H1 (cell line): ENCODE data around the gene SLC22A23. TPM values are rescaled to one million over a fixed set of nuclear protein-coding genes. Genes with fewer than 3 reads are reported as not detected.

ENCODE experiments used
- CBX5 ChIP-seq: fragments of 300-800, 300-1000 bp; sonication (generic); IDR thresholded peaks from 2 replicates; pipeline ENCODE4 v1.7.1; 2016; ENCODE audit warnings: antibody characterized with exemption, low read length, low read depth
- CEBPB ChIP-seq: IDR thresholded peaks from 2 replicates; pipeline ENCODE4 v1.6.1; 2012; ENCODE audit warnings: low read depth, low read length
- CREB1 ChIP-seq: IDR thresholded peaks from 2 replicates; pipeline ENCODE4 v1.6.1; 2012; ENCODE audit warnings: inconsistent platforms
- EZH2 ChIP-seq: fragments of 200-600 bp; sonication (generic); IDR thresholded peaks from 2 replicates; pipeline ENCODE4 v1.7.1; 2012; ENCODE audit warnings: low read depth, mild to moderate bottlenecking, moderate library complexity, low read length, inconsistent platforms; ENCODE audit not compliant: severe bottlenecking
- GTF2F1 ChIP-seq: IDR thresholded peaks from 2 replicates; pipeline ENCODE4 v1.6.1; 2012; ENCODE audit warnings: low read depth, low read length, improper control_type of control experiment, borderline replicate concordance
- NANOG ChIP-seq: IDR thresholded peaks from 2 replicates; pipeline ENCODE4 v1.6.1; 2011; ENCODE audit warnings: low read length, low read depth, mild to moderate bottlenecking, inconsistent platforms; ENCODE audit not compliant: insufficient read depth, poor library complexity, severe bottlenecking
- polyA plus RNA-seq, 7 experiments: library from polyadenylated mRNA; depleted of rRNA in 3 of 7; stranded (reverse) in 5 of 7; unstranded in 2 of 7; fragments of >200 nt in 5 of 7; fragments of 200-250 nt in 2 of 7; gene quantifications; 1 replicate in 5 of 7; 2 replicates in 1 of 7; 4 replicates in 1 of 7; pipeline versions ENCODE4 v1.2.1 to v1.2.3, GENCODE V29; 2011 to 2013; ENCODE audit warnings: missing spikeins in 2 of 7, mixed read lengths in 2 of 7
- total RNA-seq: library from RNA; stranded (reverse); fragmentation: NEBNext Ultra II Directional; extraction: Animal tissue kit (Norgen Biotek cat#: 25700); gene quantifications from 2 replicates; pipeline ENCODE4 v1.2.1, GENCODE V29; 2021
- TF ChIP-seq, protein P1 (sequence below): fragments of 300-600 bp; sonication (generic); IDR thresholded peaks from 2 replicates; pipeline ENCODE4 v1.7.1; 2012; ENCODE audit warnings: low read length, moderate library complexity, mild to moderate bottlenecking, inconsistent platforms; ENCODE audit not compliant: insufficient replicate concordance

Gene SLC22A23
- total and polyA plus RNA-seq, 2 of the 8 experiments (the other 6 are each of a cell fraction or from before 2014, with no cell fraction given): 9.9 to 38.4 TPM

DNA sequence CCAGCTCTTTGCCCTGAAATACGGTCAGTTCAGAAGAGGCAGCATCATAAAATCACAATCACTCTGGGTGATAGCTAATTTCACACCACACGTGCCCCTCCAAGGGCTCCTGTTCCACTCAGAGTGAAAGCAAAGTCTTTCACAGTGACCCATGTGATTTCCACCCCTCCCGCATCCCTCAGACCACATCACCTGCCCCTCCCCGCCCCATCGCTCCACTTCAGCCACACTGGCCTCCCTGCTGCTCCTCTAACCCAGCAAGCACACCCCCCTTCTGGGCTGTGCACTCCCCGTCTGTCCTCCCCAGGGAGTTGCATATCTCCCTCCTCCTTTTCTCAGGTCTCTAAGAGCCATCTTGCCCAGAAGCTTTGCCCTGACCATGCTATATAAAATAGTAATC, 123.6 kb downstream of the SLC22A23 start (continued):
- TF ChIP-seq, protein P1, sequence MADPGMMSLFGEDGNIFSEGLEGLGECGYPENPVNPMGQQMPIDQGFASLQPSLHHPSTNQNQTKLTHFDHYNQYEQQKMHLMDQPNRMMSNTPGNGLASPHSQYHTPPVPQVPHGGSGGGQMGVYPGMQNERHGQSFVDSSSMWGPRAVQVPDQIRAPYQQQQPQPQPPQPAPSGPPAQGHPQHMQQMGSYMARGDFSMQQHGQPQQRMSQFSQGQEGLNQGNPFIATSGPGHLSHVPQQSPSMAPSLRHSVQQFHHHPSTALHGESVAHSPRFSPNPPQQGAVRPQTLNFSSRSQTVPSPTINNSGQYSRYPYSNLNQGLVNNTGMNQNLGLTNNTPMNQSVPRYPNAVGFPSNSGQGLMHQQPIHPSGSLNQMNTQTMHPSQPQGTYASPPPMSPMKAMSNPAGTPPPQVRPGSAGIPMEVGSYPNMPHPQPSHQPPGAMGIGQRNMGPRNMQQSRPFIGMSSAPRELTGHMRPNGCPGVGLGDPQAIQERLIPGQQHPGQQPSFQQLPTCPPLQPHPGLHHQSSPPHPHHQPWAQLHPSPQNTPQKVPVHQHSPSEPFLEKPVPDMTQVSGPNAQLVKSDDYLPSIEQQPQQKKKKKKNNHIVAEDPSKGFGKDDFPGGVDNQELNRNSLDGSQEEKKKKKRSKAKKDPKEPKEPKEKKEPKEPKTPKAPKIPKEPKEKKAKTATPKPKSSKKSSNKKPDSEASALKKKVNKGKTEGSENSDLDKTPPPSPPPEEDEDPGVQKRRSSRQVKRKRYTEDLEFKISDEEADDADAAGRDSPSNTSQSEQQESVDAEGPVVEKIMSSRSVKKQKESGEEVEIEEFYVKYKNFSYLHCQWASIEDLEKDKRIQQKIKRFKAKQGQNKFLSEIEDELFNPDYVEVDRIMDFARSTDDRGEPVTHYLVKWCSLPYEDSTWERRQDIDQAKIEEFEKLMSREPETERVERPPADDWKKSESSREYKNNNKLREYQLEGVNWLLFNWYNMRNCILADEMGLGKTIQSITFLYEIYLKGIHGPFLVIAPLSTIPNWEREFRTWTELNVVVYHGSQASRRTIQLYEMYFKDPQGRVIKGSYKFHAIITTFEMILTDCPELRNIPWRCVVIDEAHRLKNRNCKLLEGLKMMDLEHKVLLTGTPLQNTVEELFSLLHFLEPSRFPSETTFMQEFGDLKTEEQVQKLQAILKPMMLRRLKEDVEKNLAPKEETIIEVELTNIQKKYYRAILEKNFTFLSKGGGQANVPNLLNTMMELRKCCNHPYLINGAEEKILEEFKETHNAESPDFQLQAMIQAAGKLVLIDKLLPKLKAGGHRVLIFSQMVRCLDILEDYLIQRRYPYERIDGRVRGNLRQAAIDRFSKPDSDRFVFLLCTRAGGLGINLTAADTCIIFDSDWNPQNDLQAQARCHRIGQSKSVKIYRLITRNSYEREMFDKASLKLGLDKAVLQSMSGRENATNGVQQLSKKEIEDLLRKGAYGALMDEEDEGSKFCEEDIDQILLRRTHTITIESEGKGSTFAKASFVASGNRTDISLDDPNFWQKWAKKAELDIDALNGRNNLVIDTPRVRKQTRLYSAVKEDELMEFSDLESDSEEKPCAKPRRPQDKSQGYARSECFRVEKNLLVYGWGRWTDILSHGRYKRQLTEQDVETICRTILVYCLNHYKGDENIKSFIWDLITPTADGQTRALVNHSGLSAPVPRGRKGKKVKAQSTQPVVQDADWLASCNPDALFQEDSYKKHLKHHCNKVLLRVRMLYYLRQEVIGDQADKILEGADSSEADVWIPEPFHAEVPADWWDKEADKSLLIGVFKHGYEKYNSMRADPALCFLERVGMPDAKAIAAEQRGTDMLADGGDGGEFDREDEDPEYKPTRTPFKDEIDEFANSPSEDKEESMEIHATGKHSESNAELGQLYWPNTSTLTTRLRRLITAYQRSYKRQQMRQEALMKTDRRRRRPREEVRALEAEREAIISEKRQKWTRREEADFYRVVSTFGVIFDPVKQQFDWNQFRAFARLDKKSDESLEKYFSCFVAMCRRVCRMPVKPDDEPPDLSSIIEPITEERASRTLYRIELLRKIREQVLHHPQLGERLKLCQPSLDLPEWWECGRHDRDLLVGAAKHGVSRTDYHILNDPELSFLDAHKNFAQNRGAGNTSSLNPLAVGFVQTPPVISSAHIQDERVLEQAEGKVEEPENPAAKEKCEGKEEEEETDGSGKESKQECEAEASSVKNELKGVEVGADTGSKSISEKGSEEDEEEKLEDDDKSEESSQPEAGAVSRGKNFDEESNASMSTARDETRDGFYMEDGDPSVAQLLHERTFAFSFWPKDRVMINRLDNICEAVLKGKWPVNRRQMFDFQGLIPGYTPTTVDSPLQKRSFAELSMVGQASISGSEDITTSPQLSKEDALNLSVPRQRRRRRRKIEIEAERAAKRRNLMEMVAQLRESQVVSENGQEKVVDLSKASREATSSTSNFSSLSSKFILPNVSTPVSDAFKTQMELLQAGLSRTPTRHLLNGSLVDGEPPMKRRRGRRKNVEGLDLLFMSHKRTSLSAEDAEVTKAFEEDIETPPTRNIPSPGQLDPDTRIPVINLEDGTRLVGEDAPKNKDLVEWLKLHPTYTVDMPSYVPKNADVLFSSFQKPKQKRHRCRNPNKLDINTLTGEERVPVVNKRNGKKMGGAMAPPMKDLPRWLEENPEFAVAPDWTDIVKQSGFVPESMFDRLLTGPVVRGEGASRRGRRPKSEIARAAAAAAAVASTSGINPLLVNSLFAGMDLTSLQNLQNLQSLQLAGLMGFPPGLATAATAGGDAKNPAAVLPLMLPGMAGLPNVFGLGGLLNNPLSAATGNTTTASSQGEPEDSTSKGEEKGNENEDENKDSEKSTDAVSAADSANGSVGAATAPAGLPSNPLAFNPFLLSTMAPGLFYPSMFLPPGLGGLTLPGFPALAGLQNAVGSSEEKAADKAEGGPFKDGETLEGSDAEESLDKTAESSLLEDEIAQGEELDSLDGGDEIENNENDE: no peak
- TF ChIP-seq CBX5 (no peak), GTF2F1 (no peak), CREB1 (no peak), CEBPB (no peak), NANOG (no peak), EZH2 (no peak)
